ENCODE data around the gene EAF1.

EAF1 gene

DNA sequence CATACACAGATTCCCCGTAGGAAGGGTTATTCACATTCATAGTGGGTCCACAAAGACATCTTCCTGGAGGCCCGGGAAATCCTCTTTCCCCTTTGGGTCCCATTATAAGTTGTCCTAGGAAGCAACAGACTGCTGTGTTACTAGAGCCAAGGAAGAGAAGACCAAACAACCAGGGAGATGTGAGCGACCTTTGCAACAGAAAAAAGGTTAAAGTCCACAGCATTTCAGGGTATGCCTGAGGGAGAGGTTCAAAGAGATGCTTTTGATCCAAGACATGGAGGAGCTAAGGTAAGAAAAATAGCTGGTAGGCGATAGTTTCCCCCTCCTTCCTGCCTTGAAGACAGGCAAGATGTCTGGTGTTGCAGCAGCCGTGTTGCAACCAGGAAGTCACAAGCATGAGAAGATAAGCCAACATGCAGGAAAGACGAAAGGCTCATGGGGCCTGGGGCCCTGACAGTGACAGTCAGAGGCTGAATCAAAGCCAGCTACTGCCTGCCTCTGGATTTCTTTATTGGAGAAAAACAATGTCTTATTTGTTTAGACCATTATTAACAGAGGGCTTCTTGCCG, 30.9 kb downstream of the EAF1 start:
- in situ Hi-C loops (cut with HindIII; ENCODE audit: low pct_ligation_motif_present, low sequenced_read_pairs): no loop called here

DNA sequence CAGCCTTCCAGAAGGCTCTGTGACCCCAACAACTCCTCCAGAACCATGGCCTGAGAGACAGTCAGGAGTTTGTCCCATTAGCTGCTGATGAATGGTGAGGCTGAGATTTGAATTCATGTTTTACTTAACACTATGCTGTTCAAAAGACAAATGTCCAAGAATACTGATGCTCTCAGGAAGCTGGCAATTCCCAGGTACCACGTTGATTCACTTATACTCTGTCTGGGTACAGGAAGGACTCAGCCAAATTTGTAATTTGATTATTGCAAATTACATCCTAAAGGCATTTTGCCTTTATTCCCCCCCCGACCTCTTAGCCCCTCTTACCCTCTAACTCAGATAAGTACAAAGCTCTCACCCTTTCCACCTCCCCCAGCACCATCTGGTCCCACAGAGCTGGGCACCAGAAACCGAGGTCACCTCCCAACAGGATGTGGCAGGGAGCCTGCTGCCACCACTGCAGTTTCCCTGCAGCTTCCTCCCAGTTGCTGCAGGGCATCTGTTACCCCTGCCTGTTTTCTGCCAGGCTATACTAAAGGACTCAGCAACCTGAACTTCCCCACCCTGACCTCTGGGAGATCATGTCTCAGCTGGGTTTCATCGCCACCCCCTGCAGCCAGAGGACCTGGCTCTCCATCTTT, 33.6 kb downstream of the EAF1 start:
- H3K4me3 ChIP-seq (ENCODE audit: low read depth, low read length): no peak overlapping the region
- no peak for DNase-seq
- H3K27me3 ChIP-seq (replicated peaks): no peaks in the 10 kb centered on the region
- no peaks in the 10 kb centered on the region for H3K36me3 ChIP-seq (replicated peaks)
- H3K27ac ChIP-seq: no peak overlapping the region
- in situ Hi-C loops (cut with HindIII; ENCODE audit: low pct_ligation_motif_present, low sequenced_read_pairs): no loop called here
- TF ChIP-seq, protein P1, sequence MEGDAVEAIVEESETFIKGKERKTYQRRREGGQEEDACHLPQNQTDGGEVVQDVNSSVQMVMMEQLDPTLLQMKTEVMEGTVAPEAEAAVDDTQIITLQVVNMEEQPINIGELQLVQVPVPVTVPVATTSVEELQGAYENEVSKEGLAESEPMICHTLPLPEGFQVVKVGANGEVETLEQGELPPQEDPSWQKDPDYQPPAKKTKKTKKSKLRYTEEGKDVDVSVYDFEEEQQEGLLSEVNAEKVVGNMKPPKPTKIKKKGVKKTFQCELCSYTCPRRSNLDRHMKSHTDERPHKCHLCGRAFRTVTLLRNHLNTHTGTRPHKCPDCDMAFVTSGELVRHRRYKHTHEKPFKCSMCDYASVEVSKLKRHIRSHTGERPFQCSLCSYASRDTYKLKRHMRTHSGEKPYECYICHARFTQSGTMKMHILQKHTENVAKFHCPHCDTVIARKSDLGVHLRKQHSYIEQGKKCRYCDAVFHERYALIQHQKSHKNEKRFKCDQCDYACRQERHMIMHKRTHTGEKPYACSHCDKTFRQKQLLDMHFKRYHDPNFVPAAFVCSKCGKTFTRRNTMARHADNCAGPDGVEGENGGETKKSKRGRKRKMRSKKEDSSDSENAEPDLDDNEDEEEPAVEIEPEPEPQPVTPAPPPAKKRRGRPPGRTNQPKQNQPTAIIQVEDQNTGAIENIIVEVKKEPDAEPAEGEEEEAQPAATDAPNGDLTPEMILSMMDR (IDR thresholded peaks at IDR 0.05; ENCODE audit: low read depth, low read length, missing control alignments): no peak

More for the DNA sequence above, 30.9 kb downstream of the EAF1 start:
- Histone ChIP-seq H3K27ac (no peak overlapping the region), H3K27me3 (replicated peaks) (no peaks in the 10 kb centered on the region), H3K36me3 (replicated peaks) (no peaks in the 10 kb centered on the region), H3K4me3 (ENCODE audit: low read depth, low read length) (no peak overlapping the region)
- DNase-seq: no peak
- TF ChIP-seq, protein P1 (IDR thresholded peaks at IDR 0.05; ENCODE audit: low read depth, low read length, missing control alignments): no peak

DNA sequence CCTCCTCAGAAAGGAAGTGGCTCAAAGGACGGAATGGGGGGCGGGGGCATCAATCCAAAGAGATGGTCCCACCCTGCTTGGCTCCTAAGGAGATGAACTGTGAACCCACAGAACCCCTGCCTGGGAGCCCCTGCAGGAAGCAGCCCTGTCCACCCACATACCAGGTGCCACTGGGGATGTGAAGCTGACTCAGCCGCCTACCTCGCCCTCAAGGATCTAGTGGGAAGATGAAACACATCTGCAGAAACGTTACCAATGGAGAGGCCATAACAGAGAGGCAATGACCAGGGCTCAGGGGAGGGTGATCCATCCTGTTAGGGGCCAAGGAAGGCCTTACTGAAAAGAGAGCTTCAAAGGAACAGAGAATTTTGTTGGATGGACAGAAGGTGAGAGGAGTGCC, 35.1 kb downstream of the EAF1 start:
- TF ChIP-seq, protein P1 (IDR thresholded peaks at IDR 0.05; ENCODE audit: low read depth, low read length, missing control alignments): no peak
- no peaks in the 10 kb centered on the region for H3K36me3 ChIP-seq (replicated peaks)
- no peaks in the 10 kb centered on the region for H3K27me3 ChIP-seq (replicated peaks)
- no peak for DNase-seq
- in situ Hi-C loops (cut with HindIII; ENCODE audit: low pct_ligation_motif_present, low sequenced_read_pairs): no loop called here
- H3K27ac ChIP-seq: no peak overlapping the region
- H3K4me3 ChIP-seq (ENCODE audit: low read depth, low read length): no peak overlapping the region

DNA sequence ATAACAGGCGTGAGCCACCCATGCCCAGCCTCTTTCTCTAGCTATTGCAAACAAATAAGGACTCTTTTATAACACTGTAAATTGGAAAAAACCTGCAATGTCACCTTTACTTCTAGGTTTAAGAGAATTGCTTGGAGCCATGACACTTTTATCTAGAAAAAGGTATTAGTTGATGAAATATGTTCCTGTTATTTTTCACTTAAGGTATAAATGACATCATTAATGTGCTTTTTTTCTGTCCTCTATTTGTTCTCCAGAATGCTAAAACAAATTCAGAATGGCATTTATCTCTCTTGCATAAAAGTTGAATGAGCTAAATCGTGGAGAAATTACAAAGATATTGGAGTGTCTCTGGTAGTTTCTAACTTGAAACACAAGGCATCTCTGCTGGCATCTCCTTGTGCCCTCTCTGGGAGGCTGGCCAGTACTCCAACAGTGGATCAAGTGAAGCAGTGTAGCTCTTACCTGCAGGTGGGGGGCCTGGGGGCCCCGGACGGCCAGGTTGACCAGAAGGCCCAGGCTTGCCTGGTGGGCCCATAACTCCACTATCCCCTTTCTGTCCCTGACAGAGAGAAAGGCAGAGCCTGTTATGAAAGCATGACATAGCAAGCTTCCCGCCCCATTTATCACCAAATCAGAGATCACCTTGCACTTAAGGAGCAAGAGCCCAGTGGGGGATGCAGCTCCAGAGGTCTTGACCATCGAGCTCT, 38.6 kb downstream of the EAF1 start:
- H3K27ac ChIP-seq: no peak overlapping the region
- in situ Hi-C loops (cut with HindIII; ENCODE audit: low pct_ligation_motif_present, low sequenced_read_pairs): no loop called here
- no peaks in the 10 kb centered on the region for H3K27me3 ChIP-seq (replicated peaks)
- DNase-seq: no peak
- TF ChIP-seq, protein P1 (IDR thresholded peaks at IDR 0.05; ENCODE audit: low read depth, low read length, missing control alignments): no peak
- no peaks in the 10 kb centered on the region for H3K36me3 ChIP-seq (replicated peaks)
- no peak overlapping the region for H3K4me3 ChIP-seq (ENCODE audit: low read depth, low read length)

DNA sequence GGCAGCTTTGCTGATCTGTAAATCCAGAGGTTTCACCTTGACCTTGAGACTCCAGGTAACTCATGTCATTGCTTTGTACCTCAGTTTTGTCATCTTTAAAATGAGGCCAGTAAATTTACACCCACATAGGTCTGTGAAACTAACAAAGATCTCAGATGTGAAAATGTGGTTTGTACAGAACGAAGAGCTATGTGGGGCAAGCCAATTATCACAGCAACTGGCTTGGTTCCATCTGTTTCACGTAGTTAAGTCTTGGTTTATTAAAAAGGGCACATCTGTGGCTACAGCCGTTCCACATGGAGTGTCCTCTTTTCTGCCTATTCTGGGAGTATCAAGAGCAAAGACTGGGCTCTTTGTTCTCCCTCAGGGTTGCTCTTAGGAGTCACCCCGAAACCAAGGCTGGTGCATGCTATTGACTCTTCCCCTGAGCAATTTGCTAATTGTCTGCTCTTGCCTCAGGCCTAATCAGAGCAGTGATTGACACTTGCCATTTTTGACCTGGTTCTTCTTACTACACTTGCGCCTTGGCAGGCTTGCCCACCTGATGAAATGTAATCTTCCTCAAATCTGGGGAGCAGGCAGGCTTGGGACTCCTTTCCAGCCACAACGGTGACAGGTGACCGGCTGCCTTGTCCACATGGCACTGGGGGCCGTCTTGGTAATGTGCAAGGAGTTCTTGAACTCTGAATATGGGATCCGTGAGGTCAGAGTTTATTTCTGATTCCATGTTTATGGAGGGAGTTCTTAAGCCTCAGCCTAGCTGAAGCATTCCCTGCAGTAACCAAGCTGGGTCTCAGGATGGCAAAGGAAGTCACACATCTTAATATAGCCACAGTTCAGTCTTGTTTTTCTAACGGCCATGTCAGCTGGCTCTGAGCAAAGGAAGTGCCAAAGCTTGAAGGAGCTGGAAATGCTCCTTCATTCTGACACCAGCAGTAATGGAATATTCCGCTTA, 40.1 kb downstream of the EAF1 start:
- Histone ChIP-seq H3K27me3 (replicated peaks) (no peaks in the 10 kb centered on the region), H3K27ac (no peak overlapping the region), H3K4me3 (ENCODE audit: low read depth, low read length) (no peak overlapping the region), H3K36me3 (replicated peaks) (no peaks in the 10 kb centered on the region)
- TF ChIP-seq, protein P1 (IDR thresholded peaks at IDR 0.05; ENCODE audit: low read depth, low read length, missing control alignments): no peak
- DNase-seq: peak; percentile 1
- in situ Hi-C loops (cut with HindIII; ENCODE audit: low pct_ligation_motif_present, low sequenced_read_pairs): no loop called here
